T-helper 1 cell (primary cell): ENCODE results near the gene PPP2R5C.

Experiments used
- DNase-seq, 5 donors: peaks; one replicate each; pipeline ENCODE4 v3.0.0-alpha.2; 2012 to 2020

The PPP2R5C gene

GRCh38 chr14:101922866-101923265 lies 161.4 kb downstream of the PPP2R5C start:
- DNase-seq, result no peak

- no peak for DNase-seq
Measured at GRCh38 chr14:101925152-101925551, 163.6 kb downstream of the PPP2R5C start.

GRCh38 chr14:101926085-101926484 lies 164.6 kb downstream of the PPP2R5C start:
- no peak for DNase-seq

- DNase-seq, result no peak
Measured at GRCh38 chr14:101926620-101927019, 165.1 kb downstream of the PPP2R5C start.

DNA sequence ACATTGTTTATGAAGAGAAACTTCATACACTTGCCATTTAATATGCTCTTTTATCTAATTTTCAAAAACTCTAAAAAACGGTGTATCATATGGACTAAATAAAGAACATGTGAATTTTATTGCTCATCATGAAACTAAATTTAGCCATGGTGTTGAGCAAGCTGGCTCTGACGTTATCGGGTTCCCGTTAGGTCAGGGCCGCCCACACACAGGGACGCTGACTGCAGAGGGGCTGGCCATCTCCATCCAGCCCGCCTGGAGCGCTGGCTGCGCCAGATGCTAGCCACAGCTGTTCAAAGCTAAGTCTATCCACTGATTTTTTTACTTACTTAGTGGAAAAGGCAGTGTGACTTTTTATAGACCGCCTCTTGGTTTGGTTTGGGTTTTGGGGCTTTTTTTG lies 166.3 kb downstream of the PPP2R5C start:
- DNase-seq, result no peak

- DNase-seq, result no peak
Measured at GRCh38 chr14:101928415-101928841, 166.9 kb downstream of the PPP2R5C start.

DNA sequence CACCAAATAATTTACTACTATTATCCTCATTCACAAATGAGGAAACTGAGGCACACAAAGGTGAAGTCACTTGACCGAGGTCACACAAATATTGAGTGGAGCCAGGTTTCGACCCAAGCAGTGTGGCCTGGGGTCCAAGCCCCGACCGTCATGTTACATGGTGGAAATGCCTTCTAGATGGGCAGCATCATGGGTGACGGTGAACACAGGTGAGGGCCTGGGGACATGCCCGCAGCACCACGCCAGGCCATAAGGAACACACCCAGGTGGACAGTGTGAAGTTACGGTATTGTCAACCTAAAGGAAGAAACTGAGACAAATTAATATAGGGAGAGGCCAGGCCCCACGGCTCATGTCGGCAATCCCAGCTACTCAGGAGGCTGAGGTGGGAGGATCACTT lies 167.6 kb downstream of the PPP2R5C start:
- DNase-seq, result no peak

DNA sequence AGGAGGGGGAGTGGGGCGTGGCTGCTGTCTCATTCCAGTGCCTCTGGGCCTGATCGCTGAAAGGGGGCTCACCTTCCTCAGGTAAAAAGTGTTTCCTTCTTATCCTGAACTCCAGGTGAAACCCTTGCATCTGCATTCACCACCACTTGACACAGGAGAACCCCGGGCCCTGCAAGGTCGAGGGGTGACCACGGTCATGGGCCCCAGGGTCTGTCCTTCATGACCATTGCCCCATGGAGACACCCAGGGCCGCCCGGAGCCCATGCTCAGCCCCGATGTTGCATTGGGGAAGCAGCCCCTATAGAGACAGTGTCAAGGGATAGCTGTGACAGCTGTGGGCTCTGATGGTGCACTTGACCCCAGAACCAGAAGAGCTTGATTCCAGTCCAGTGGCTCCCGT lies 168.4 kb downstream of the PPP2R5C start:
- DNase-seq, result no peak

DNA sequence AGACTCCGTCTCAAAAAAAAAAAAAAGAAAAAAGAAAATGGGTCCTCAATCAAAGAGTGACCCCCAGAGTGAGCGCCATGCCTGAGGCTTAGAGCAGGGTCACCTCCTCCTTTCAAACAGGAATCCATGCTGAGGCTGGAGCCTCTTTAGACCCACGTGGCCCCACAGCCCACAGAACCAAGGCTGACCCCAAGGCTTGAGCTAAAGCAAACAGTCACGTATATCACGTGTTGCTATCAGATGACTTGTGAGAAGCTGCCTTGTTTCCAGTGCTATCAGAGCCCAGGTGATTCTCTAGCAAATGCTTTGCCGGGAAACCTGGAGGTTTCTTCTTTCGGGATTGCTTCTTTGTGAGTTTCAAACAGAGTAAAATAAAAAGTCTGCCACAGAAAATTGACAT lies 171.2 kb downstream of the PPP2R5C start:
- no peak for DNase-seq

DNA sequence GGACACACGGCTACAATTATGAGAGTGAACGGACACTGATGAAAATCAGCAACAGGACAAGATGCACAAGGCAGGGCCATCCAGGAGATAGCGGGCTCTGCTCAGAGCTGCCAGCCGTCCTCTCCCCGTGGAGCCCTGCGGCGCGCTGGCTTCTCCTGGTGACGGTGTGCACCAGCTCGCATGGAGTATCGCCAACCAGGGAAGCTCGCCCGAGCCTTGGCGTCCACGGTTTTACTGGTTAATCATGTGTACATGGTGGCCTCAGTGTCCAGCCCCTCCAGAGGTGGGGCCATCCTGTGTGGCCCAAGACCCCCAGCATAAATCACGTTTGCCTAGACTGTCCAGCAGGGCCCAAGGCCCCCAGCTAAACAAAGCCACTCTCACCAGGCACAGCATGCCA lies 171.7 kb downstream of the PPP2R5C start:
- DNase-seq, result no peak

GRCh38 chr14:101934601-101935150 lies 173.2 kb downstream of the PPP2R5C start:
- no peak for DNase-seq

- DNase-seq, result no peak
Measured at GRCh38 chr14:101937926-101938767, 176.6 kb downstream of the PPP2R5C start.

DNA sequence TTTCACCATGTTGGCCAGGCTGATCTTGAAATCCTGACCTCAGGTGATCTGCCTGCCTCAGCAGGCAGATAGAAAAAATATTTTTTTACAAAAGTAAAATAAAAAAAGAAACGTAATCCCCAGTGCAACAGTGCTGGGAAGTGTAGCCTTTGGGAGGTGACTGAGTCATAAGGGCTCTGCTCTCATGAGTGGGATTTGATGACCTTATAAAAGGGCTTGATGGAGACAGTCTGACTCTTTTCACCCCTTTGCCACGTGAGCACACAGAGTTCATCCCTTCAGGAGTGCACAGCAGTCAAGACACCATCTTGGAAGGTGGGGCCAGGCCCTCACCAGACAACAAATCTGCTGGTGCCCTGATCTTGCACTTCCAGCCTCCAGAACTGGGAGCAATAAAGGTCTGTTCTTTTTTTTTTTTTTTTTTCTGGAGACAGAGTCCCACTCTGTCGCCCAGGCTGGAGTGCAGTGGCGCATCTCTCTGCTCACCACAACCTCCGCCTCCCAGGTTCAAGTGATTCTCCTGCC lies 178.2 kb downstream of the PPP2R5C start:
- no peak for DNase-seq

- DNase-seq, result no peak
Measured at GRCh38 chr14:101944451-101944850, 182.9 kb downstream of the PPP2R5C start.

DNA sequence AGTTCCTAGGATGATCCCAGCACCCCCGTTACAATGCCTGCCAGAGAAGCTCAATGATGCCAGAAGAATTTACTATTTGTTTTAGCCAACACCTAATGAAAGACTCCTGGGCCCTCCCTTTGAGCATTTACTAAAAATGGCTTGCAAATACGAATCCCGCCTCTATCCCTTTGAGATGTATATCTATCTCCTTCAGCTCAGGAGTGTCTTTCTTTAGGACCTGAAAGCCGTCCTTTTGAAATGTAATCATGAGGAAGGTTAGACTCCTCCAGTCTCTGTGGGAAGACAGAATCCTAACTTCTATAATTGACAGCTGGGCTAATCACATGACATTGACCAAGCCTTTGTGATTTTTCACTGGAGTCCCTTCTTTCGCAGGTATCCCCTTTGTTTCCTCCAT lies 183.7 kb downstream of the PPP2R5C start:
- no peak for DNase-seq

- DNase-seq, result no peak
Measured at GRCh38 chr14:101947577-101947903, 186.0 kb downstream of the PPP2R5C start.

DNA sequence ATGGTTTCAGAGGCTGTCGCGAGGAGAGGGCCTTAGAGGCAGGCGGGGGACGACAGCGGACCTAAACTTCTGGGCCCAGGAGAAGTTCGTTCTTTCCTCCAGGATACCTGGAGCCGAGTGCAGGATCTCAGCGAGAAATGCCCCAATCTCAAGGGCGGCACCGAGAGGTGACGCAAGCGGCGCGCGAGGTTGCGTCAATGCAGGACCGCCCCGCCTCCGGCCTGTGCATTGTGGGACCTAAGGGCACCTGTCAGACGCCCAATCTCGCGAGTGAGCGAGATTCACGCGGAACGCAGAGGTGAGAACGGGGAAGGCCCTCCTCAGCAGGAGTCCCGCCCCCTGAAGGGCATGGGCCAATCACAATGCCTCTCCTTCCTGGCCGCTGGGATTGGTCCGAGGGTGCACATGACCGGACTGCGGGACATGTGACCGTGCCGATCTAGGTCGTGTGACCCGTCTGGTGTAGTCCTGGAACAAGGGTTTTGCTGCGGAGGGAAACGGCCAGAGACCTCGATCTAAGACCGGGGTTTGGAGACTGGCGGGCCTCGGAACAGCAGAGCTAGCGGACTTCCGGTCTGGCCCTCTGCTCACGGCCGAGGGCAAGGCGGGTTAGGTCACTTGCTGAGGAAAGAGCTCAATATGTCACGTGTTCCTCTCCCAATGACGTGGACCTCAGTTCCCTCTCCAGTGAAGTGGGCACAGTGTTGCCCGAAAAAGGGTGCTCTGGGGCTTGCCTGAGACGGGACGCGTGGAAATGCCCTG lies 186.6 kb downstream of the PPP2R5C start:
- DNase-seq, result peak; percentile 98 to 100 (median 99)

- DNase-seq, result no peak
Measured at GRCh38 chr14:101948666-101949216, 187.2 kb downstream of the PPP2R5C start.

GRCh38 chr14:101950100-101950499 lies 188.6 kb downstream of the PPP2R5C start:
- DNase-seq, result no peak

DNA sequence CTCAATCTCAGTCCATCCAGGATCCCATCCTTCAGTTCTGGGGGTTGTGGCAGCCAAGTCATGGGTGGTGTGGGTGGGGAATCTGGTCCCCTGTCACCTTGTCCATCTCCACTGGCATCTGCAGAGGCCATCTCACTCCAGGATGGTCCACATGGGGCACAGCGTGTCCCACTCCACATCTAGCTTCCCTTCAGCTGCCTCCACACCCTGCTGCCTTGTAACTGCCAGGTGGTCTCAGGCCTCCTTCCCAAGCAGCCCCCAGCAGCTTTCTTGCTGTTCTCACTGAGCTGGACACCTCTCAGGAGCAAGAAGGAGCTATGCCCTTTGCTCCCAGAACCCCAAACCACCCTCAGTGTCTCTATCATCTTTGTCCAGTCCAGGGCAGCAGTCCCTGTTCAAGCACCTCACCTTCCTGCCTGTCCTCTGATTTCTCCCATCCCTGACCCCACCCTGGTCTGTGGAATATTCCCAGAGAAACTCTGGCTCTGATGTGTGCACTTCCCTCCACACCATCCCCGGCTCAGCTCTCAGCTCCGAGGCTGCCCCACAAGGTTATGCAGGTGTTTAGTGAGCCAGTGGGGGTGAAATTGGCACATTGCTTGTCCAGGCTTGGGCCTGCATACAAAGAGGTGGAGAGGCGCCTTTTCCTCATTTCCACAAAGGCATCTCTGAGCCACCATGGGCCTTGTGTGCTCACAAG lies 189.2 kb downstream of the PPP2R5C start:
- no peak for DNase-seq

DNA sequence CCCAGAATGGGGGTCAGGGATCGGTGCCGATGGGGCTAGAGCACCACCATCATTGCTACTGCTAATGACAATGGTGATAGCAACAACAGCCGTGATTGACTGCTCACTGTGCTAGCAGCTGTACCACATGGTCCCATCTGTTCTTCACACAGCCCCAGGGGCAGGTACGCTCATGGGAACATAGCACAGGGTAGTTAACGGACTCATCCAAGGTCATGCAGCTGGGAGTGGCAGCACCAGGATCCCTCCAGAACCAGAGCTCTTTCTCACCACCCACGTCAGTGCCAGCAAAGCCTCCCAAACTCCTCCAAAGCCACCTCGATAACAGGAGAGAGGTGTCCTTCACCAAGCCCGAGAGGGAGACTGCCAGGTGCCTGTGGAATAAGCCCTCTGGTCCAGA lies 191.6 kb downstream of the PPP2R5C start:
- no peak for DNase-seq

DNA sequence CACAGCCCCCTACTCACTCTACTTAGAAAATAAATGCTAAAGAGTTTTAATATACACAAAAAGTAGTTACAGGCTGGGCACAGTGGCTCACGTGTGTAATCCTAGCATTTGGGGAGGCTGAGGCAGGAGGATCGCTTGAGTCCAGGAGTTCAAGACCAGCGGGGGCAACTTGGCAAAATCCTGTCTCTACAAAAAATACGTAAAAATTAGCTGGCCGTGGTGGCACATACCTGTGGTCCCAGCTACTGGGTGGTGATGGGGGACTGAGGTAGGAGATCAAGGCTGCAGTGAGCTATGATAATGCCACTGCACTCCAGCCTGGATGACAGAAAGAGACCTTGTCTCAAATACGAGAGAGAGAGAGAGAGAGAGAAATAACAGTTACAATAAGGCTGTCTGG lies 193.0 kb downstream of the PPP2R5C start:
- DNase-seq, result no peak

DNA sequence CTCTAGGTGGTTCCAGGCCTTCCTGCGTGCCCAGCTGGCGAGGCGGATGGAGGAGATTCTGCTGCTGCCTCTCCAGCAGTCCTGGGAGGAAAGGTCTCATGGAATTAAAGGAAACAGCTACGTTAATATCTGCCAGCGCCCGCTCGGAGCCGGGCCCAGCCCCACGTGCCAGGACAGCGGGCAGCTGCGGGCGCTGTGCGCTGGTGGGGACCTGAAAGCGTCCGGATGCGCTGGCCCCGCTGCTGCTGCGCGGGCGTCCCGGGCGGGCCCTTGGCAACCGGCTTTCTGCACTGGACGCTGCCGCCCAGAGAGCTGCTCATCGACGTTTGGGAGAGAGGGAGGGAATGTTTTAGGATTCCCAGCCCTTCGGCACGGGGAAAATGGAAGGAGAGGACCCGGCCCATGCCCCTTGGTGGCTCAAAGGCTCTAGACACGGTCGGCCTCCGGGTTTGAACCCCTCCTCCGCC lies 194.2 kb downstream of the PPP2R5C start:
- no peak for DNase-seq
